K562 (cell line): ENCODE results near the gene XPO6. TPM values are rescaled to one million over a fixed set of nuclear protein-coding genes. Genes with fewer than 3 reads are reported as not detected.

Source experiments
- EP400 ChIP-seq: fragments of 450-650 bp; IDR thresholded peaks from 2 replicates; pipeline ENCODE4 v1.6.1; 2017; ENCODE audit warnings: antibody characterized with exemption, mild to moderate bottlenecking, moderate library complexity
- ZNF830 ChIP-seq: fragments of 250-450 bp; sonication (Bioruptor Pico); IDR thresholded peaks from 2 replicates; pipeline ENCODE4 v1.5.0; 2021; ENCODE audit warnings: mild to moderate bottlenecking
- polyA plus RNA-seq, 8 experiments: library from polyadenylated mRNA; depleted of rRNA in 4 of 8; stranded (reverse) in 5 of 8; unstranded in 3 of 8; fragments of >200 nt; fragmentation: Nextera tagmentation in 2 of 8; fragmentation: Illumina TruSeq in 1 of 8; extraction: Ambion mirVana in 2 of 8; extraction: Trizol in 1 of 8; gene quantifications; 2 replicates each; pipeline versions ENCODE4 v1.2.1 to v1.2.3, GENCODE V29; 2011 to 2014; ENCODE audit warnings: inconsistent platforms in 1 of 8, missing spikeins in 1 of 8
- total RNA-seq, 7 experiments: library from RNA; depleted of rRNA in 6 of 7; stranded (reverse); fragments of >200 nt in 6 of 7; fragmentation: Illumina TruSeq in 2 of 7; extraction: Trizol in 2 of 7; gene quantifications; 2 replicates each; pipeline versions ENCODE4 v1.2.1 to v1.2.3, GENCODE V29; 2011 to 2021; ENCODE audit warnings: low replicate concordance in 1 of 7
- TF ChIP-seq, protein P1 (sequence below): IDR thresholded peaks from 2 replicates; pipeline ENCODE4 v1.6.1; 2011; ENCODE audit warnings: borderline replicate concordance, low read depth, mild to moderate bottlenecking, moderate library complexity, low read length; ENCODE audit not compliant: insufficient read depth, poor library complexity, severe bottlenecking
- TF ChIP-seq, protein P2 (sequence below), 3 experiments: IDR thresholded peaks in 2 of 3; conservative IDR thresholded peaks in 1 of 3; 2 replicates each; pipeline ENCODE4 v1.5.1; 2011 to 2012; ENCODE audit warnings: low read length in 3 of 3, mild to moderate bottlenecking in 3 of 3, control low read depth in 2 of 3, improper control_type of control experiment in 1 of 3, inconsistent platforms in 1 of 3, low read depth in 1 of 3, mixed read lengths in 1 of 3, moderate library complexity in 1 of 3; ENCODE audit not compliant: insufficient read depth in 2 of 3

The XPO6 gene
- total and polyA plus RNA-seq, 9 of the 15 experiments (the other 6 are each of a cell fraction or from before 2014, with no cell fraction given) = 11.2 to 196 (median 119) TPM

DNA sequence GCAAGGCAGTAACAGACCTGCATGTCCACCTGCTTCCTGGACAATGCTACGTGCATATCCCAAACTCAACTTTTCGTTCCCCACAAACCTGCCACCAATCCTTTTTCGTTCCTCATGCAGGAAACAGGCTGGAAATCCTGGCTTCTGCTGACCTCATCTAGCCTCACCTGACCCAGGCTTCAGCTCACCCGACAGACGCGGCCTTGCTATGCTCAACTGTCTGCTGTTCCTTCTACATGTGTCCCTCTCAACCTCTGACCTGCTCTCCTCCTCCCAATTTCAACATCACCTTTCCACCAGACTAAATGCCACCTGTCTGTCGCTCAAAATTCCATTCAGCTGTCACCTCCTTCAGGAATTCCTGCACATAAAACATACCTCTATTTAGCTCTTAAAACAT lies 44.5 kb downstream of the XPO6 start (continued):
- TF ChIP-seq, protein P1, sequence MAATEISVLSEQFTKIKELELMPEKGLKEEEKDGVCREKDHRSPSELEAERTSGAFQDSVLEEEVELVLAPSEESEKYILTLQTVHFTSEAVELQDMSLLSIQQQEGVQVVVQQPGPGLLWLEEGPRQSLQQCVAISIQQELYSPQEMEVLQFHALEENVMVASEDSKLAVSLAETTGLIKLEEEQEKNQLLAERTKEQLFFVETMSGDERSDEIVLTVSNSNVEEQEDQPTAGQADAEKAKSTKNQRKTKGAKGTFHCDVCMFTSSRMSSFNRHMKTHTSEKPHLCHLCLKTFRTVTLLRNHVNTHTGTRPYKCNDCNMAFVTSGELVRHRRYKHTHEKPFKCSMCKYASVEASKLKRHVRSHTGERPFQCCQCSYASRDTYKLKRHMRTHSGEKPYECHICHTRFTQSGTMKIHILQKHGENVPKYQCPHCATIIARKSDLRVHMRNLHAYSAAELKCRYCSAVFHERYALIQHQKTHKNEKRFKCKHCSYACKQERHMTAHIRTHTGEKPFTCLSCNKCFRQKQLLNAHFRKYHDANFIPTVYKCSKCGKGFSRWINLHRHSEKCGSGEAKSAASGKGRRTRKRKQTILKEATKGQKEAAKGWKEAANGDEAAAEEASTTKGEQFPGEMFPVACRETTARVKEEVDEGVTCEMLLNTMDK = no peak
- TF ChIP-seq ZNF830 (CRISPR knock-in tag) (no peak), EP400 (no peak)
- TF ChIP-seq, protein P2, sequence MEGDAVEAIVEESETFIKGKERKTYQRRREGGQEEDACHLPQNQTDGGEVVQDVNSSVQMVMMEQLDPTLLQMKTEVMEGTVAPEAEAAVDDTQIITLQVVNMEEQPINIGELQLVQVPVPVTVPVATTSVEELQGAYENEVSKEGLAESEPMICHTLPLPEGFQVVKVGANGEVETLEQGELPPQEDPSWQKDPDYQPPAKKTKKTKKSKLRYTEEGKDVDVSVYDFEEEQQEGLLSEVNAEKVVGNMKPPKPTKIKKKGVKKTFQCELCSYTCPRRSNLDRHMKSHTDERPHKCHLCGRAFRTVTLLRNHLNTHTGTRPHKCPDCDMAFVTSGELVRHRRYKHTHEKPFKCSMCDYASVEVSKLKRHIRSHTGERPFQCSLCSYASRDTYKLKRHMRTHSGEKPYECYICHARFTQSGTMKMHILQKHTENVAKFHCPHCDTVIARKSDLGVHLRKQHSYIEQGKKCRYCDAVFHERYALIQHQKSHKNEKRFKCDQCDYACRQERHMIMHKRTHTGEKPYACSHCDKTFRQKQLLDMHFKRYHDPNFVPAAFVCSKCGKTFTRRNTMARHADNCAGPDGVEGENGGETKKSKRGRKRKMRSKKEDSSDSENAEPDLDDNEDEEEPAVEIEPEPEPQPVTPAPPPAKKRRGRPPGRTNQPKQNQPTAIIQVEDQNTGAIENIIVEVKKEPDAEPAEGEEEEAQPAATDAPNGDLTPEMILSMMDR (IDR thresholded peaks at IDR 0.05 in 2 of 3, conservative IDR thresholded peaks at IDR 0.05 in 1 of 3; ENCODE audit: insufficient read depth in 2 of 3, low read depth in 1 of 3, low read length in 3 of 3) = no peak
